Upper lobe of left lung (tissue), 6 donors: ENCODE measurements around the gene SNTB2. TPM values are rescaled to one million over a fixed set of nuclear protein-coding genes. Genes with fewer than 3 reads are reported as not detected.

Source experiments
- ATAC-seq, 2 donors: fragments of 200-7000 bp; cut with Tn5 transposase; one replicate each; pipeline ENCODE4 v1.9.1; 2022; ENCODE audit warnings: mild to moderate bottlenecking in 2 of 2, moderate library complexity in 2 of 2; ENCODE audit not compliant: low FRiP score in 2 of 2
- DNase-seq, 2 donors: peaks; one replicate each; pipeline ENCODE4 v3.0.0-alpha.2; 2019 to 2020
- H3K27ac ChIP-seq, 4 donors: fragments of 200-600 bp; sonication (generic); one replicate each; pipeline ENCODE4 v1.5.1; 2016 to 2019
- H3K27me3 ChIP-seq, 4 donors: fragments of 200-600 bp; sonication (generic); one replicate each; pipeline ENCODE4 v1.5.1; 2017 to 2019
- H3K36me3 ChIP-seq, 4 donors: fragments of 200-600 bp; sonication (generic); one replicate each; pipeline ENCODE4 v1.5.1; 2016 to 2019
- H3K4me1 ChIP-seq, 4 donors: fragments of 200-600 bp; sonication (generic); one replicate each; pipeline ENCODE4 v1.5.1; 2018 to 2019
- H3K4me3 ChIP-seq, 4 donors: fragments of 200-600 bp; sonication (generic); one replicate each; pipeline ENCODE4 v1.5.1; 2017 to 2019; ENCODE audit warnings: mild to moderate bottlenecking in 2 of 4, moderate library complexity in 1 of 4
- H3K9me3 ChIP-seq, 4 donors: fragments of 200-600 bp; sonication (generic); one replicate each; pipeline ENCODE4 v1.5.1; 2018 to 2019
- EP300 ChIP-seq, 4 donors: sonication (generic); formaldehyde crosslinking; IDR thresholded peaks; one replicate each; pipeline ENCODE4 v1.5.1; 2017; ENCODE audit warnings: antibody characterized with exemption in 4 of 4, control low read depth in 2 of 4
- POLR2A ChIP-seq, 4 donors: fragments of 450-650 bp; IDR thresholded peaks; one replicate each; pipeline ENCODE4 v1.5.1; 2016 to 2017; ENCODE audit warnings: antibody characterized with exemption in 4 of 4, mild to moderate bottlenecking in 2 of 4
- POLR2AphosphoS5 ChIP-seq, 2 donors: sonication (generic); formaldehyde crosslinking; IDR thresholded peaks; one replicate each; pipeline ENCODE4 v1.5.1; 2017; ENCODE audit warnings: antibody characterized with exemption in 2 of 2
- WGBS, 2 donors: methylation state at CpG; one replicate each; pipeline ENCODE4 v1.1.5; 2017 to 2018; 5-methylcytosine and 5-hydroxymethylcytosine counted together
- total RNA-seq, 6 donors: library from RNA; depleted of rRNA in 4 of 6; stranded (reverse); fragments of >200 nt in 4 of 6; gene quantifications; one replicate each; pipeline versions ENCODE4 v1.1.0 to v1.2.1, GENCODE V29; 2016 to 2021
- TF ChIP-seq, protein P1 (sequence below), 6 experiments: fragments of 450-650 bp in 4 of 6; fragments of 200-600 bp in 2 of 6; sonication (generic) in 2 of 6; IDR thresholded peaks; one replicate each; pipeline ENCODE4 v1.5.1; 2016 to 2019; ENCODE audit warnings: antibody characterized with exemption in 6 of 6
- donor health status: DM: no; HTN: no; CAD: no; lungs with moderate emphysema.
- donor health status: DM: no; HTN: yes; CAD: no; lungs with severe emphysema.

SNTB2 gene
- total RNA-seq, 6 donors from 2014 or later, result 24.1 to 41.2 (median 30.5) TPM

GRCh38 chr16:69273009-69273408 lies 86.0 kb downstream of the SNTB2 start:
- H3K27me3 ChIP-seq, result no peaks in the 10 kb centered on the region
- no peak for ATAC-seq
- WGBS, 2 donors, result 77% methylated on average over 4 of the region's 4 CpGs
- no peak overlapping the region for H3K27ac ChIP-seq
- H3K4me1 ChIP-seq, result peaks cover 12 to 15% (median 13%) of the 10 kb centered on the region in 4 donors
- H3K9me3 ChIP-seq, result no peaks in the 10 kb centered on the region
- peaks cover 0 to 21% (median 7%) of the 10 kb centered on the region in 4 donors for H3K36me3 ChIP-seq
- DNase-seq, result no peak
- H3K4me3 ChIP-seq, result no peak overlapping the region
- TF ChIP-seq EP300 (IDR thresholded peaks at IDR 0.05), result no peak

GRCh38 chr16:69274699-69275235 lies 87.8 kb downstream of the SNTB2 start:
- H3K27me3 ChIP-seq, result no peaks in the 10 kb centered on the region
- DNase-seq (no peak), ATAC-seq (no peak)
- H3K36me3 ChIP-seq, result peaks cover 0 to 21% (median 7%) of the 10 kb centered on the region in 4 donors
- WGBS, 2 donors, result 80 to 82% methylated on average over 4 of the region's 4 CpGs
- no peak overlapping the region for H3K4me3 ChIP-seq
- H3K27ac ChIP-seq, result peak overlapping the region in 2 of 4 donors; percentile 22 to 53
- no peaks in the 10 kb centered on the region for H3K9me3 ChIP-seq
- H3K4me1 ChIP-seq, result peaks cover 12 to 15% (median 13%) of the 10 kb centered on the region in 4 donors
- TF ChIP-seq POLR2A (IDR thresholded peaks at IDR 0.05), result no peak
- TF ChIP-seq, protein P1, sequence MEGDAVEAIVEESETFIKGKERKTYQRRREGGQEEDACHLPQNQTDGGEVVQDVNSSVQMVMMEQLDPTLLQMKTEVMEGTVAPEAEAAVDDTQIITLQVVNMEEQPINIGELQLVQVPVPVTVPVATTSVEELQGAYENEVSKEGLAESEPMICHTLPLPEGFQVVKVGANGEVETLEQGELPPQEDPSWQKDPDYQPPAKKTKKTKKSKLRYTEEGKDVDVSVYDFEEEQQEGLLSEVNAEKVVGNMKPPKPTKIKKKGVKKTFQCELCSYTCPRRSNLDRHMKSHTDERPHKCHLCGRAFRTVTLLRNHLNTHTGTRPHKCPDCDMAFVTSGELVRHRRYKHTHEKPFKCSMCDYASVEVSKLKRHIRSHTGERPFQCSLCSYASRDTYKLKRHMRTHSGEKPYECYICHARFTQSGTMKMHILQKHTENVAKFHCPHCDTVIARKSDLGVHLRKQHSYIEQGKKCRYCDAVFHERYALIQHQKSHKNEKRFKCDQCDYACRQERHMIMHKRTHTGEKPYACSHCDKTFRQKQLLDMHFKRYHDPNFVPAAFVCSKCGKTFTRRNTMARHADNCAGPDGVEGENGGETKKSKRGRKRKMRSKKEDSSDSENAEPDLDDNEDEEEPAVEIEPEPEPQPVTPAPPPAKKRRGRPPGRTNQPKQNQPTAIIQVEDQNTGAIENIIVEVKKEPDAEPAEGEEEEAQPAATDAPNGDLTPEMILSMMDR (IDR thresholded peaks at IDR 0.05), result no peak
- TF ChIP-seq POLR2AphosphoS5 (IDR thresholded peaks at IDR 0.05), result no peak
- TF ChIP-seq EP300 (IDR thresholded peaks at IDR 0.05), result no peak

- DNase-seq (peak in 1 of 2 donors; percentile 30), ATAC-seq (peak in 1 of 2 donors; percentile 97)
- peaks cover 0 to 8% (median 5%) of the 10 kb centered on the region in 4 donors for H3K36me3 ChIP-seq
- peaks cover 12 to 15% (median 15%) of the 10 kb centered on the region in 4 donors for H3K4me1 ChIP-seq
- H3K27me3 ChIP-seq, result no peaks in the 10 kb centered on the region
- no peak overlapping the region for H3K4me3 ChIP-seq
- H3K27ac ChIP-seq, result peak overlapping the region in 2 of 4 donors; percentile 11 to 23
- no peaks in the 10 kb centered on the region for H3K9me3 ChIP-seq
- 57 to 62% methylated on average over 7 of the region's 7 CpGs for WGBS, 2 donors
- TF ChIP-seq, protein P1 (IDR thresholded peaks at IDR 0.05), result no peak
- TF ChIP-seq POLR2AphosphoS5 (IDR thresholded peaks at IDR 0.05), result no peak
- no peak for TF ChIP-seq EP300 (IDR thresholded peaks at IDR 0.05)
- no peak for TF ChIP-seq POLR2A (IDR thresholded peaks at IDR 0.05)
Measured at GRCh38 chr16:69276148-69277115, 89.5 kb downstream of the SNTB2 start.

GRCh38 chr16:69277413-69277812 lies 90.4 kb downstream of the SNTB2 start:
- TF ChIP-seq POLR2A (IDR thresholded peaks at IDR 0.05) (no peak), POLR2AphosphoS5 (IDR thresholded peaks at IDR 0.05) (no peak), EP300 (IDR thresholded peaks at IDR 0.05) (no peak)
- TF ChIP-seq, protein P1 (IDR thresholded peaks at IDR 0.05), result no peak

GRCh38 chr16:69283851-69284250 lies 96.9 kb downstream of the SNTB2 start:
- DNase-seq, result no peak
- H3K4me3 ChIP-seq, result no peak overlapping the region
- ATAC-seq, result no peak
- H3K27ac ChIP-seq, result no peak overlapping the region
- TF ChIP-seq, protein P1 (IDR thresholded peaks at IDR 0.05), result no peak
- no peak for TF ChIP-seq EP300 (IDR thresholded peaks at IDR 0.05)
- TF ChIP-seq POLR2A (IDR thresholded peaks at IDR 0.05), result no peak
- TF ChIP-seq POLR2AphosphoS5 (IDR thresholded peaks at IDR 0.05), result no peak
- 76 to 94% methylated on average over 4 of the region's 4 CpGs for WGBS, 2 donors
- no peaks in the 10 kb centered on the region for H3K9me3 ChIP-seq
- no peaks in the 10 kb centered on the region for H3K27me3 ChIP-seq
- peaks cover 0 to 28% (median 14%) of the 10 kb centered on the region in 4 donors for H3K36me3 ChIP-seq
- H3K4me1 ChIP-seq, result peaks cover 3 to 9% (median 7%) of the 10 kb centered on the region in 4 donors

More at GRCh38 chr16:69277413-69277812, 90.4 kb downstream of the SNTB2 start:
- Histone ChIP-seq H3K9me3 (no peaks in the 10 kb centered on the region), H3K4me1 (peaks cover 12 to 15% (median 15%) of the 10 kb centered on the region in 4 donors), H3K27me3 (no peaks in the 10 kb centered on the region), H3K27ac (peak overlapping the region in 2 of 4 donors; percentile 2 to 5), H3K4me3 (no peak overlapping the region), H3K36me3 (peaks cover 0 to 3% (median 0%) of the 10 kb centered on the region in 4 donors)
- DNase-seq (no peak), ATAC-seq (no peak)
- WGBS, 2 donors, result 84 to 85% methylated on average over 1 of the region's 1 CpG
